ENCODE results near the gene RRM1.

GRCh38 chr11:4094348-4095291 is at the start of gene RRM1:
- TF ChIP-seq YY1 (IDR thresholded peaks at IDR 0.05; ENCODE audit: insufficient read depth, insufficient read length) (peak; percentile 99), ZNF274 (IDR thresholded peaks at IDR 0.05; ENCODE audit: low read depth, low read length) (no peak), SUZ12 (IDR thresholded peaks at IDR 0.05; ENCODE audit: extremely low read depth, insufficient read depth, insufficient read length) (no peak)

Measured in NT2/D1 (cell line).